ENCODE measurements around the gene SP6. TPM values are rescaled to one million over a fixed set of nuclear protein-coding genes. Genes with fewer than 3 reads are reported as not detected.

SP6 gene
- total RNA-seq, 2 donors from 2014 or later: not detected

DNA sequence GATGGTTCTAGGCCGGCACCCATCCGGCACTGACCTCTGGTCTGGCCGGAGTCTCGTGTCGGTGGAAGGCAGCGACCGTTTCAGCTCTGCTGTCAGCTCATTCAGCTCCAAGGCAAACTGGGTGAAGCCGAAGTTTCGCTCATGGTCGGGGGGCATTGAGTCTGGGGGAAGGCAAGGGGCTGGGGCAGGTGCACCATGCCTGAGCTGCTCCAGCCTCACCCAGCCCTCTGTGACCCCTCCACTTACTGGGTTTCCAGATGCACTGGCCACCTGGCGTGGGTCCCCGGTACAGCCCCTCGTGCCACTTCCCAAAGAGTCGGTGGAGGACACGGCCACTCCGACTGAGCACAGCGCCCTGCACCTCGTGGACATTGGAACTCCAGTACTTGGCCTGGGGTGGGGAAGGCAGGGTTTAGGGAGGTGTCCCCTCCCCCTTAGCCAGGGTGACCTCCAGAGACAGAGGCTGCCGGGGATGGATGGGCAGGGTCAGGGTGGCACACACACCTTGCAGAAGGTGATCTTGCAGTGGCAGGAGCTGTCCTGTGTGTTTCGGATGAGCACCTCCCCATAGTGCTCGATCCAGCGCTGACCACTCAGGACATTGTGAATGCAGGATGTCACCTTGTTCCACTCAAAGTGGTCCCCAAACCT is 42.0 kb downstream of the SP6 start:
- Histone ChIP-seq H3K4me1 (ENCODE audit: control insufficient read depth in 1 of 2, low read depth in 2 of 2) (peaks cover 0 to 30% of the 10 kb centered on the region in 2 donors), H3K9me3 (no peaks in the 10 kb centered on the region), H3K27ac (no peak overlapping the region), H3K27me3 (replicated peaks; ENCODE audit: insufficient read depth) (no peaks in the 10 kb centered on the region), H3K4me3 (no peak overlapping the region), H3K36me3 (peaks cover 22% of the 10 kb centered on the region)
- no peak for DNase-seq (ENCODE audit: low spot score)
- ATAC-seq (ENCODE audit: insufficient number of reproducible peaks, low FRiP score, low read depth): no peak
- TF ChIP-seq CTCF (IDR thresholded peaks at IDR 0.05): no peak

- no peaks in the 10 kb centered on the region for H3K27me3 ChIP-seq (replicated peaks; ENCODE audit: insufficient read depth)
- ATAC-seq (ENCODE audit: insufficient number of reproducible peaks, low FRiP score, low read depth): no peak
- H3K9me3 ChIP-seq: no peaks in the 10 kb centered on the region
- no peak overlapping the region for H3K27ac ChIP-seq
- H3K4me1 ChIP-seq (ENCODE audit: control insufficient read depth in 1 of 2, low read depth in 2 of 2): peaks cover 0 to 30% of the 10 kb centered on the region in 2 donors
- H3K4me3 ChIP-seq: no peak overlapping the region
- DNase-seq (ENCODE audit: low spot score): no peak
- H3K36me3 ChIP-seq: peaks cover 22% of the 10 kb centered on the region
- no peak for TF ChIP-seq CTCF (IDR thresholded peaks at IDR 0.05)
Measured at GRCh38 chr17:47808036-47808829, 42.7 kb downstream of the SP6 start.

- DNase-seq (ENCODE audit: low spot score): no peak
- TF ChIP-seq CTCF (IDR thresholded peaks at IDR 0.05): no peak
- no peak overlapping the region for H3K4me3 ChIP-seq
- H3K9me3 ChIP-seq: no peaks in the 10 kb centered on the region
- peaks cover 0 to 30% of the 10 kb centered on the region in 2 donors for H3K4me1 ChIP-seq (ENCODE audit: control insufficient read depth in 1 of 2, low read depth in 2 of 2)
- no peaks in the 10 kb centered on the region for H3K27me3 ChIP-seq (replicated peaks; ENCODE audit: insufficient read depth)
- peaks cover 22% of the 10 kb centered on the region for H3K36me3 ChIP-seq
- no peak overlapping the region for H3K27ac ChIP-seq
- ATAC-seq (ENCODE audit: insufficient number of reproducible peaks, low FRiP score, low read depth): no peak
Measured at GRCh38 chr17:47807421-47807820, 43.5 kb downstream of the SP6 start.

DNA sequence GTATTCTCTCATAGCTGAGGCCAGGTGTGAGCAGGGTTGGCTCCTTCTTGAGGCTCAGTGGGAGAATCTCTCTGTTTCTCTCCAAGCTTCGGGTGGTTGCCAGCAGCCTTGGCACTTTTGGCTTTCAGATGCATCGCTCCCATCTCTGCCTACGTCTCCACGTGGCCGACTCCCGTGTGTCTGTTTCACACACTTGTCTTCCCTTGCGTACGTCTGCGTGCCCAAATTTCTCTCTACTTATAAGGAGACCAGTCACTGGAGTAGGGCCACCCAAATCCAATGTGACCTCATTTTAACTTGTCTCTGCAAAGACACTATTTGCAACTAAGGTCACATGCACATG is 44.1 kb downstream of the SP6 start:
- ATAC-seq (ENCODE audit: insufficient number of reproducible peaks, low FRiP score, low read depth): no peak
- Histone ChIP-seq H3K4me3 (no peak overlapping the region), H3K4me1 (ENCODE audit: control insufficient read depth in 1 of 2, low read depth in 2 of 2) (peaks cover 0 to 30% of the 10 kb centered on the region in 2 donors), H3K36me3 (peaks cover 22% of the 10 kb centered on the region), H3K9me3 (no peaks in the 10 kb centered on the region), H3K27me3 (replicated peaks; ENCODE audit: insufficient read depth) (no peaks in the 10 kb centered on the region), H3K27ac (no peak overlapping the region)
- no peak for TF ChIP-seq CTCF (IDR thresholded peaks at IDR 0.05)
- no peak for DNase-seq (ENCODE audit: low spot score)

- Histone ChIP-seq H3K9me3 (no peaks in the 10 kb centered on the region), H3K27ac (no peak overlapping the region), H3K4me3 (no peak overlapping the region), H3K36me3 (peaks cover 22% of the 10 kb centered on the region), H3K4me1 (ENCODE audit: control insufficient read depth in 1 of 2, low read depth in 2 of 2) (peaks cover 0 to 30% of the 10 kb centered on the region in 2 donors), H3K27me3 (replicated peaks; ENCODE audit: insufficient read depth) (no peaks in the 10 kb centered on the region)
- no peak for ATAC-seq (ENCODE audit: insufficient number of reproducible peaks, low FRiP score, low read depth)
- no peak for TF ChIP-seq CTCF (IDR thresholded peaks at IDR 0.05)
- DNase-seq (ENCODE audit: low spot score): no peak
Measured at GRCh38 chr17:47806026-47806912, 44.7 kb downstream of the SP6 start.
